Measurements from ENCODE around the gene GPRC6A.

The GPRC6A gene

DNA sequence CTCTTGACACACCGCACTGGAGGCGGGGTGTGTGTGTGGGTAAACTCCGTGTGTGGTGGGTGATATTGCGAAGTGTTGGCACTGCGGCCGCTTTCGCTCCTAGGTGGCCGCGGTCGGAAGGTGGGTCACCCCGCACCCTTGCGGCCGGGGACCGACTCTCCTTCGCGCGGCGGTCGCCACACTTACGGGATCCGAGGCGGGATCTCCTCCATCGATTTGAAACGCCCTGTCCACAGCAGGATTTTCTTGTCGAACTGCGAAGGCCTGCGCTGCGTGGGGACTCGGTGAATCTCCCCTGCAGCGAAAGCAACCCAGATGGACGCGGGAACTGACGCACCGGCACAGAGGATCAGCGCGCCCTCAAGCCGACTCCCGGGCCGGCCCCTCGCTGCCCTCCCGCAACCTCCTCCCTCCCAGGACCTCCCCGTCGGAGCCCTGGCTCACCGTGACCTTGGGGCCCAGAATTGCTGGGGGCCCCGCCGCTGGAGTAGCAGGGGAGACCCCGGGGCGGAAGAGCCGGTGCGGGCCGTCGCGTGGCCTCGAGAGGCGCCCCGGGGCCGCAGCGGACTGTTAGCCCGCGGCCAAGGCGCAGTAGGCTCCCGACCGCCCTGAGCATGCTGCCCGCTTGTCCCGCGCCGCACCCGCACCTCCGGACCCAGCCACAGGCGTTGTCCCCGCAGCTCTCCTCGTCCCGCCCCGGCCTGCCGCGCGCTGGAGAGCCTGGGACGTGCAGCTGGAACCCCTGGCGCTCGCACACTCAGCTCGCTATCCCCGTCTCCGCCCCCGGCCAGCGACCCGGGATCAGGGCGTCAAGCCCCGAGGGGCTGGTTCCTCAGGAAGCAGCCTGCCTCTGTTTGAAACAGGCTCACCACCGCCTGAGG is 63.7 kb downstream of the GPRC6A start, which contains the start of gene FAM162B:
Gene FAM162B (minus strand): TSS at position 759 of the 881 bp plus-strand sequence. CDS start 143 bp downstream, at position 616.
- in situ Hi-C loops (cut with HindIII; ENCODE audit: low pct_unique_long_range_greater_than_20kb, low sequenced_read_pairs): no loop called here
- no peak for TF ChIP-seq JUND (IDR thresholded peaks at IDR 0.05; ENCODE audit: low read depth)
- DNase-seq (ENCODE audit: low read depth in 1 of 2, low spot score in 1 of 2): no peak

DNA sequence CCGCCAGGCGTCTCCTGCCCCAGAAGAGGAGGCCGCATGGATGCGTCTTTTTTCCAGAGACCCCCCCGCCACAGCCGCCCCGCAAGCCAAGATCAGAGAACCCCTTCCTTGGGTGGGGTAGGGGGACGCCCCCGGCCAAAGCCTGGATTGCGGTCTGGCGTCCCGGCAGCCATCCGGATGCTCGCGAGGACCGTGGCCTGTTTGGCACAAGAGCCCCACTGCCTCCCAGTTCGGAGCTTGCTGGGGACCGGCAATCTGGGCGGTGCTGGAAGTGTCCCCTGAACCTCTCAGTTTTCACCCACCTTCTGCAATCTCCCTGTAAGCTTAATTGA is 64.3 kb downstream of the GPRC6A start:
- DNase-seq (ENCODE audit: low read depth in 1 of 2, low spot score in 1 of 2): no peak
- no peak for TF ChIP-seq JUND (IDR thresholded peaks at IDR 0.05; ENCODE audit: low read depth)
- in situ Hi-C loops (cut with HindIII; ENCODE audit: low pct_unique_long_range_greater_than_20kb, low sequenced_read_pairs): no loop called here

DNA sequence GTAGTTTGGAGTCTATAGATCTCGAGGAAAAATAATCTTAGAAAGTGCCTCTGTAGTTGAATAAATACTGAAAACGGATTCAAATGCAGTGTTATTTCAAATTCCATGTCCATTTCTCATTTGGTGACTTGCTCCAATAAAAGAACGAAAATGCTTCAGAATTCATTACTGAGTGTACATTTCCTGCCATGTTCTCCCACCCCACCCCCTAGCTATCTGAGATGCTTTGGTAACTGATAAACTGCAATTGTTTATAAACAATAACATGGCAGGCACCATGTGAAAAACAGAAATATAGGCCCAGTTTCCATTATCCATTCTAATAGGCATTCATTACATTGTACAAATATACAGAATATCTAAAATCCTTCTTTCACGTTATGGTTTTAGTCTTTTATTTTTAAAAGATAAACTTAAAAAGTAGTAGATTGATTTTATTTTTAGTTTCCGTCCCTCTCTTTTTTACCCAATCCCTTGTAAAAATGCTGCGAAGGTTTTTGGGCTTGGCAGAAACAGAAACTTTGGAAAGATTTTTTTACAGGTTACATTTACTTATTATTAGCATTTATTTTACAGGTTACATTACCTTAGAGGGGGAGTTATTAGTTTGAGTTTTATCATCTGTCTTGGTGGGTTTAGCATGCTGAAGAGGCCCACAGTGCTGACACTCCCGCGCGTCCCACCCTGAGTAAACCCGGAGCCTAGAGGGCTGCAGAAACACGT is 64.8 kb downstream of the GPRC6A start:
- in situ Hi-C loops (cut with HindIII; ENCODE audit: low pct_unique_long_range_greater_than_20kb, low sequenced_read_pairs): no loop called here
- no peak for TF ChIP-seq JUND (IDR thresholded peaks at IDR 0.05; ENCODE audit: low read depth)
- DNase-seq (ENCODE audit: low read depth in 1 of 2, low spot score in 1 of 2): no peak

DNA sequence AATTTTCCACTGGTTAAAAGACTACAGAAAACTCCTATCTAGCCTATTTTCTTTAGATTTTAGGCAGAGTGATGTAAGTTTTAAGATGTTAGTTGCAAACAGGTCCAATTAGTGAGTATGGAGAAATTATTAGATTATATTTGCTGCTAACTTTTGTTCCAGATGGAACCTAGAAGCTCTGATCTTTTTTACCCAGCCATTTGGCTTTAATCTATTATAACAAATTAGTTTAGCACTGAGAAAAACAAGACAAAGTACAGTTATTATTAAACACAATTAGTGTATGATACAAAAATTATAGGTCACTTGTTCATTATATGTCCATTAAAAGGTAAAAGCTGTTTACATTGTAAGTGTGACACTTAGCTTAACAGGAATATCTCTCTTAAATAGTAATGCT is 65.8 kb downstream of the GPRC6A start:
- in situ Hi-C loops (cut with HindIII; ENCODE audit: low pct_unique_long_range_greater_than_20kb, low sequenced_read_pairs): no loop called here
- DNase-seq (ENCODE audit: low read depth in 1 of 2, low spot score in 1 of 2): no peak
- TF ChIP-seq JUND (IDR thresholded peaks at IDR 0.05; ENCODE audit: low read depth): no peak

DNA sequence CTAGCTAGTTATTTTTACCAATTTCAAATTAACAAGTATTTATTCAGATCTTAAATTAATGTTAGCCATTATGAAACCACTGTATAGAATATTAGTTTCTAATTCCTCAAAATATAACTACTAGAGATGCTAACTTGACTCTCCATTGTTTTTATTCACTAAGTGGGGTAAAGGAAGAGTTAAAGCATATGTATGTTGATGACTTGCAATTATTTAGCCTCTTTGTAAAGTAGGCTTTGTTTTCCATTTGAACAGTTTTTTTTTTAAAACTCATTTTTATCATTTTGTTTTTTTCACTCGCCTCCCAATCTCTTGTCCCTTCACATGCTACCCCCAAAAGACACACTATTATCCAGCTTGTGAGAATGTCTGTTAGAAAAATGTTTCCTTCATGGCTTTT is 66.6 kb downstream of the GPRC6A start:
- in situ Hi-C loops (cut with HindIII; ENCODE audit: low pct_unique_long_range_greater_than_20kb, low sequenced_read_pairs): no loop called here
- DNase-seq (ENCODE audit: low read depth in 1 of 2, low spot score in 1 of 2): no peak
- TF ChIP-seq JUND (IDR thresholded peaks at IDR 0.05; ENCODE audit: low read depth): no peak

DNA sequence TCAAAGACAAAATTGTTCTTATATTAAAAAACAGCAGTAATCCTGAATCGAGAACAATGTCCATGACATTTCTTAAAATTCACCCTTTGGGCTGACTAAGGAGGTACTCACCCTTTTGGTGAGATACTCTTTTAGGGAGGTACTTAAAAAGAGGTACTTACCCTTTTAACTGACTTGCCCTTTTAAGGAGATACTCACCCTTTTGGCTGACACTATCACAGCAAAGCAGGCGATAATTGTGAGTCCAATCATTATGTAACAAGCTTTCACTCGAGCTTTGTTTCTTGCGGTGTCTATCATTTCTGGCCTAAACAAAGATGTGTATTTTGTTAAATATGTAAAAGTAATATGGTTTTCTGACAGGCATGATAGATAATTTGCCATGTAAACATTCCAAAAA is 67.1 kb downstream of the GPRC6A start:
- TF ChIP-seq JUND (IDR thresholded peaks at IDR 0.05; ENCODE audit: low read depth): no peak
- in situ Hi-C loops (cut with HindIII; ENCODE audit: low pct_unique_long_range_greater_than_20kb, low sequenced_read_pairs): no loop called here
- DNase-seq (ENCODE audit: low read depth in 1 of 2, low spot score in 1 of 2): no peak

DNA sequence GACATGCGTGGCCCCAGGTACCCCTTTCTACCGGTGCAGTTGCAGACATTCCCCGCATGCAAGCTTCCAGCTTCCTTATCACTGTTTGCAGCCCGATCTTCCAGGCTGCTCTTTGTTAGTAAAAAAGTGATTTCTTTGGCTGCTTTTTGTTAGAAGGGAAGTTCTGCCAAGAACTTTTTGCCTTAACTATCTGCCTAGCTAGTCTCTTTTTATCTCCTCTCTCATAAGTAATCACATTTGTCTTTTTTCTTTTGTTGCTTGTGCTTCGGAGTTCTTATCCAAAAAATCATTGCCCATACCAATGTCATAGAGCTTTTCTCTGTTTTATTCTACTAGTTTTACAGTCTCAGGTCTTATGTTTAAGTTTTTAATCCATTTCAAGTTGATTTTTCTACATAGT is 83.7 kb downstream of the GPRC6A start:
- TF ChIP-seq JUND (IDR thresholded peaks at IDR 0.05; ENCODE audit: low read depth): no peak
- in situ Hi-C loops (cut with HindIII; ENCODE audit: low pct_unique_long_range_greater_than_20kb, low sequenced_read_pairs): no loop called here
- no peak for DNase-seq (ENCODE audit: low read depth in 1 of 2, low spot score in 1 of 2)

Data from T47D (cell line).